Mesothelial cell of epicardium (in vitro differentiated cells): ENCODE data around the gene GTPBP6. TPM values are rescaled to one million over a fixed set of nuclear protein-coding genes. Genes with fewer than 3 reads are reported as not detected.

Experiments used
- DNase-seq, 2 experiments: peaks; one replicate each; pipeline ENCODE4 v3.0.0; 2021; ENCODE audit warnings: low spot score in 2 of 2; ENCODE audit not compliant: unreplicated experiment in 2 of 2
- H3K27ac Mint-ChIP-seq: 2 replicates; pipeline ENCODE4 v1.8.0; 2021; ENCODE audit warnings: mixed read lengths
- H3K27me3 Mint-ChIP-seq: 2 replicates; pipeline ENCODE4 v1.8.0; 2021; ENCODE audit warnings: low read depth, mixed read lengths
- H3K36me3 Mint-ChIP-seq: 2 replicates; pipeline ENCODE4 v1.8.0; 2021; ENCODE audit warnings: mixed read lengths
- H3K4me1 Mint-ChIP-seq: 2 replicates; pipeline ENCODE4 v1.8.0; 2021; ENCODE audit warnings: mixed read lengths
- H3K4me3 Mint-ChIP-seq: 2 replicates; pipeline ENCODE4 v1.8.0; 2021; ENCODE audit warnings: mild to moderate bottlenecking, moderate library complexity, mixed read lengths
- H3K9me3 Mint-ChIP-seq: 2 replicates; pipeline ENCODE4 v1.8.0; 2021; ENCODE audit warnings: mixed read lengths
- CTCF ChIP-seq: fragments of 200-600 bp; sonication (generic); IDR thresholded peaks from one replicate; pipeline ENCODE4 v1.5.0; 2021; ENCODE audit warnings: antibody characterized with exemption; ENCODE audit not compliant: unreplicated experiment
- total RNA-seq: library from RNA; stranded (reverse); gene quantifications from 3 replicates; pipeline ENCODE4 v1.2.1, GENCODE V29; 2021

GTPBP6 gene
- total RNA-seq, 1 donor from 2014 or later: 65.6 TPM

GRCh38 chrX:302975-303374, 15.6 kb downstream of the GTPBP6 start:
- TF ChIP-seq CTCF: no peak
- no peak for DNase-seq
- H3K9me3 Mint-ChIP-seq: peaks cover 5% of the 10 kb centered on the region
- H3K27ac Mint-ChIP-seq: no peak overlapping the region
- no peak overlapping the region for H3K4me3 Mint-ChIP-seq
- no peaks in the 10 kb centered on the region for H3K27me3 Mint-ChIP-seq
- peaks cover 57% of the 10 kb centered on the region for H3K36me3 Mint-ChIP-seq
- H3K4me1 Mint-ChIP-seq: no peaks in the 10 kb centered on the region

GRCh38 chrX:300334-300733, 18.3 kb downstream of the GTPBP6 start:
- H3K36me3 Mint-ChIP-seq: peaks cover 55% of the 10 kb centered on the region
- no peak for DNase-seq
- H3K27me3 Mint-ChIP-seq: no peaks in the 10 kb centered on the region
- no peak for TF ChIP-seq CTCF
- no peak overlapping the region for H3K27ac Mint-ChIP-seq
- H3K4me3 Mint-ChIP-seq: no peak overlapping the region
- peaks cover 10% of the 10 kb centered on the region for H3K9me3 Mint-ChIP-seq
- H3K4me1 Mint-ChIP-seq: no peaks in the 10 kb centered on the region

GRCh38 chrX:298993-299392, 19.6 kb downstream of the GTPBP6 start:
- Mint-ChIP-seq H3K36me3 (peaks cover 48% of the 10 kb centered on the region), H3K27ac (no peak overlapping the region), H3K9me3 (peaks cover 10% of the 10 kb centered on the region), H3K4me3 (no peak overlapping the region), H3K4me1 (no peaks in the 10 kb centered on the region), H3K27me3 (no peaks in the 10 kb centered on the region)
- no peak for TF ChIP-seq CTCF
- DNase-seq: no peak

DNA sequence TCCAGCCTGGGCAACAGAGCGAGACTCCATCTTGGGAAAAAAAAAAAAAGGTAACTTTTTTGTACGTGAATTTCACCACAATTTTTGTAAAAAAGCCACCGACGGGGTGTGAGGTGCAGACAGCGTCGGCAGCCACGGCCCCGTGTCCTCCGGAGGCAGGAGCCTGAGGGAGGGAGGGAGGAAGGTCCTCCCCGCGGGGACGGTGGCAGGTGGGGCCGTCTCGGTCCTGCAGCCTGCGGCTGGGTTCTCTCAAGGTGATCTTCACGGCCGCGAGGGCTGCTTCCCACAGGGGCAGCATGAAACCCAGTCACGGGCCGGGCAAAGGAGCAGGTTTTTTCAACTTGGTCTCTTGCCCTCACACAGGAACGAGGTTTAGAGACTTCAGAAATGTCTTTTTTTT, 23.5 kb downstream of the GTPBP6 start:
- Mint-ChIP-seq H3K36me3 (peaks cover 44% of the 10 kb centered on the region), H3K27ac (no peak overlapping the region), H3K9me3 (peaks cover 9% of the 10 kb centered on the region), H3K4me3 (no peak overlapping the region), H3K27me3 (no peaks in the 10 kb centered on the region), H3K4me1 (no peaks in the 10 kb centered on the region)
- DNase-seq: no peak
- no peak for TF ChIP-seq CTCF

DNA sequence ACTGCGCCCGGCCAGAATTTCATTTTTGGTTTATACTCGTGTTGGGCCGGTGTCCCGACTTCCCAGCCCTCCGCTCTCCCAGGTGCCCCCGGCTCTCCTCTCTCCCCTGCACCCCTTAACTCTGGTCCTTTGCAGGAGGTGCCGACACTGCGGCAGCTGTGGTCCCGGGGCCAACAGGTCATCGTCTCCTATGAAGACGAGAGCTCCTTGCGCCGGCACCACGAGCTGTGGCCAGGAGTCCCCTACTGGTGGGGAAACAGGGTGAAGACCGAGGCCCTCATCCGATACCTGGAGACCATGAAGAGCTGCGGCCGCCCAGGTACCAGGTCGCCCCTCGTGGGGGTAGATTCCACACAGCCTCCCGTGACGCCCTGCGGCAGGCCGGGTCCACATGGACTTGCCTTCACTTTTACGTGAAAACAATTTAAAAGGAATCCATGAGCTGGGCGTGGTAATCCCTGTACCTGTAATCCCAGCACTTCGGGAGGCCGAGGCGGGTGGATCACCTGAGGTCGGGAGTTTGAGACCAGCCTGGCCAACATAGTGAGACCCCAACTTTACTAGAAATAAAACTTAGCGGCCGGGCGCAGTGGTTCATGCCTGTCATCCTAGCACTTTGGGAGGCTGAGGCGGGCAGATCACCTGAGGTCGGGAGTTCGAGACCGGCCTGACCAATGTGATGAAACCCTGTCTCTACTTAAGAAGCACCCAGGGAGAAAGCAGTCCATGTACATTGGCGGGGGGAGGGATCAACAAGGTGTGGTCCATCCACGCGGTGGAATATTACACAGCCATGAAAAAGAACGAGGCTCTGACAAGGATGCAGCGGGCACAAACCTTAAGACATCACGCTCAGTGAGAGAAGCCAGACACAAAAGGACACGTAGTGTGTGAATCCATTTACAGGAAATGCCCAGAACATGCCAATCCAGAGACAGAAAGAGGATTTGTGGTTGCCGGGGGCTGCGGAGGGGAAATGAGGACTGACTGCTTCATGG, 25.4 kb downstream of the GTPBP6 start:
- H3K36me3 Mint-ChIP-seq: peaks cover 38% of the 10 kb centered on the region
- H3K4me3 Mint-ChIP-seq: no peak overlapping the region
- H3K27ac Mint-ChIP-seq: no peak overlapping the region
- H3K27me3 Mint-ChIP-seq: no peaks in the 10 kb centered on the region
- DNase-seq: no peak
- peaks cover 9% of the 10 kb centered on the region for H3K9me3 Mint-ChIP-seq
- TF ChIP-seq CTCF: no peak
- H3K4me1 Mint-ChIP-seq: no peaks in the 10 kb centered on the region
